Karpas-422 (cell line): ENCODE data around the gene WASF2. TPM values are rescaled to one million over a fixed set of nuclear protein-coding genes. Genes with fewer than 3 reads are reported as not detected.

Source experiments
- DNase-seq: peaks from one replicate; pipeline ENCODE4 v3.0.0-alpha.2; 2015
- H2AFZ ChIP-seq: fragments of 200-600 bp; sonication (generic); 2 replicates; pipeline ENCODE4 v1.6.1; 2014; ENCODE audit warnings: antibody characterized with exemption, low read length, mixed read lengths
- H3K27ac ChIP-seq: fragments of 200-600 bp; sonication (generic); 2 replicates; pipeline ENCODE4 v1.5.1; 2014; ENCODE audit warnings: mild to moderate bottlenecking, low read length, moderate library complexity
- H3K27me3 ChIP-seq: fragments of 200-600 bp; sonication (generic); 2 replicates; pipeline ENCODE4 v1.6.1; 2014; ENCODE audit warnings: low read length, mixed read lengths
- H3K36me3 ChIP-seq: fragments of 200-600 bp; sonication (generic); 2 replicates; pipeline ENCODE4 v1.6.1; 2014; ENCODE audit warnings: low read length, mixed read lengths; ENCODE audit not compliant: insufficient read depth
- H3K4me1 ChIP-seq: fragments of 200-600 bp; sonication (generic); 2 replicates; pipeline ENCODE4 v1.6.1; 2014; ENCODE audit warnings: mild to moderate bottlenecking, low read length, mixed read lengths
- H3K4me2 ChIP-seq: fragments of 200-600 bp; sonication (generic); 2 replicates; pipeline ENCODE4 v1.6.1; 2014; ENCODE audit warnings: low read length, low read depth, mild to moderate bottlenecking; ENCODE audit not compliant: poor library complexity, severe bottlenecking
- H3K4me3 ChIP-seq: fragments of 200-600 bp; sonication (generic); 2 replicates; pipeline ENCODE4 v1.5.1; 2014; ENCODE audit warnings: mild to moderate bottlenecking, antibody characterized with exemption, low read length, mixed read lengths
- H3K79me2 ChIP-seq: fragments of 200-600 bp; sonication (generic); 2 replicates; pipeline ENCODE4 v1.6.1; 2014; ENCODE audit warnings: mild to moderate bottlenecking, low read length, mixed read lengths
- H3K9ac ChIP-seq: fragments of 200-600 bp; sonication (generic); 2 replicates; pipeline ENCODE4 v1.6.0; 2014; ENCODE audit warnings: low read length
- H3K9me2 ChIP-seq: fragments of 200-600 bp; sonication (generic), shearing (Covaris generic); replicated peaks from 2 replicates; pipeline ENCODE4 v1.6.0; 2014; ENCODE audit warnings: mild to moderate bottlenecking, low read length, moderate library complexity; ENCODE audit not compliant: insufficient read depth
- H3K9me3 ChIP-seq: fragments of 300-700, 200-600 bp; sonication (generic); 2 replicates; pipeline ENCODE4 v1.6.1; 2014; ENCODE audit warnings: low read length, mixed read lengths
- H4K20me1 ChIP-seq: fragments of 200-600 bp; sonication (generic); 2 replicates; pipeline ENCODE4 v1.6.1; 2014; ENCODE audit warnings: mild to moderate bottlenecking, antibody characterized with exemption, low read length, low read depth; ENCODE audit not compliant: insufficient read depth
- total RNA-seq: library from RNA; depleted of rRNA; stranded (reverse); fragments of >200 nt; shearing (Covaris generic); gene quantifications from 2 replicates; pipeline ENCODE4 v1.2.3, GENCODE V29; 2014; ENCODE audit warnings: low replicate concordance

Gene WASF2
- total RNA-seq, 1 experiment from 2014 or later: 21.7 TPM

- no peaks in the 10 kb centered on the region for H3K9me3 ChIP-seq
- H2AFZ ChIP-seq: no peak overlapping the region
- H3K9me2 ChIP-seq: no peaks in the 10 kb centered on the region
- H3K4me2 ChIP-seq: peak overlapping the region; percentile 37
- no peaks in the 10 kb centered on the region for H3K36me3 ChIP-seq
- H3K4me3 ChIP-seq: no peak overlapping the region
- H3K9ac ChIP-seq: peak overlapping the region; percentile 5; the same call in 1 of the 2 replicates
- DNase-seq: no peak
- no peaks in the 10 kb centered on the region for H3K27me3 ChIP-seq
- peaks cover 78% of the 10 kb centered on the region for H3K79me2 ChIP-seq
- H3K4me1 ChIP-seq: peaks cover 39% of the 10 kb centered on the region
- no peak overlapping the region; the same call in 1 of the 2 replicates for H3K27ac ChIP-seq
- H4K20me1 ChIP-seq: no peaks in the 10 kb centered on the region
Measured at GRCh38 chr1:27446496-27447020, 43.4 kb downstream of the WASF2 start.

GRCh38 chr1:27445177-27445936 lies 44.6 kb downstream of the WASF2 start:
- no peaks in the 10 kb centered on the region for H3K36me3 ChIP-seq
- no peak for DNase-seq
- no peaks in the 10 kb centered on the region for H3K27me3 ChIP-seq
- no peaks in the 10 kb centered on the region for H4K20me1 ChIP-seq
- no peak overlapping the region for H3K4me3 ChIP-seq
- H2AFZ ChIP-seq: no peak overlapping the region
- H3K4me1 ChIP-seq: peaks cover 30% of the 10 kb centered on the region
- H3K9me2 ChIP-seq: no peaks in the 10 kb centered on the region
- no peaks in the 10 kb centered on the region for H3K9me3 ChIP-seq
- H3K9ac ChIP-seq: peak overlapping the region; percentile 18; the same call in 1 of the 2 replicates
- peak overlapping the region; percentile 38 for H3K27ac ChIP-seq
- peak overlapping the region; percentile 37 for H3K4me2 ChIP-seq
- H3K79me2 ChIP-seq: peaks cover 70% of the 10 kb centered on the region

- H3K9me3 ChIP-seq: no peaks in the 10 kb centered on the region
- H3K9me2 ChIP-seq: no peaks in the 10 kb centered on the region
- H3K4me1 ChIP-seq: peaks cover 30% of the 10 kb centered on the region
- H2AFZ ChIP-seq: no peak overlapping the region
- H3K79me2 ChIP-seq: peaks cover 71% of the 10 kb centered on the region
- no peak overlapping the region for H3K4me3 ChIP-seq
- no peak overlapping the region for H3K9ac ChIP-seq
- DNase-seq: no peak
- no peaks in the 10 kb centered on the region for H3K27me3 ChIP-seq
- H3K4me2 ChIP-seq: no peak overlapping the region
- no peak overlapping the region; the same call in 1 of the 2 replicates for H3K27ac ChIP-seq
- no peaks in the 10 kb centered on the region for H3K36me3 ChIP-seq
- H4K20me1 ChIP-seq: no peaks in the 10 kb centered on the region
Measured at GRCh38 chr1:27444632-27445031, 45.3 kb downstream of the WASF2 start.

- H3K27ac ChIP-seq: peak overlapping the region; percentile 80
- H3K9me3 ChIP-seq: no peaks in the 10 kb centered on the region
Measured at GRCh38 chr1:27439150-27439549, 50.8 kb downstream of the WASF2 start.

GRCh38 chr1:27438621-27439061 lies 51.3 kb downstream of the WASF2 start:
- Histone ChIP-seq H3K4me2 (peak overlapping the region; percentile 59), H3K79me2 (peaks cover 76% of the 10 kb centered on the region), H2AFZ (no peak overlapping the region), H3K4me3 (no peak overlapping the region), H3K9ac (0 out of 2 replicates have a peak overlapping the region, but pooled peaks have one; percentile 11), H3K27me3 (no peaks in the 10 kb centered on the region), H4K20me1 (no peaks in the 10 kb centered on the region; the same call in 1 of the 2 replicates), H3K9me2 (no peaks in the 10 kb centered on the region), H3K36me3 (no peaks in the 10 kb centered on the region), H3K4me1 (peaks cover 58% of the 10 kb centered on the region), H3K27ac (peak overlapping the region; percentile 80), H3K9me3 (no peaks in the 10 kb centered on the region)
- no peak for DNase-seq

More at GRCh38 chr1:27439150-27439549, 50.8 kb downstream of the WASF2 start:
- H3K4me1 ChIP-seq: peaks cover 53% of the 10 kb centered on the region
- no peak overlapping the region for H3K9ac ChIP-seq
- H2AFZ ChIP-seq: no peak overlapping the region
- no peak for DNase-seq
- no peak overlapping the region for H3K4me2 ChIP-seq
- H4K20me1 ChIP-seq: no peaks in the 10 kb centered on the region; the same call in 1 of the 2 replicates
- no peak overlapping the region for H3K4me3 ChIP-seq
- no peaks in the 10 kb centered on the region for H3K27me3 ChIP-seq
- peaks cover 74% of the 10 kb centered on the region for H3K79me2 ChIP-seq
- H3K36me3 ChIP-seq: no peaks in the 10 kb centered on the region
- H3K9me2 ChIP-seq: no peaks in the 10 kb centered on the region

- peak; percentile 59 for DNase-seq
- Histone ChIP-seq H3K4me3 (peak overlapping the region; percentile 37), H3K27me3 (no peaks in the 10 kb centered on the region), H2AFZ (no peak overlapping the region), H3K9ac (peak overlapping the region; percentile 32), H3K79me2 (peaks cover 88% of the 10 kb centered on the region), H3K4me1 (peaks cover 68% of the 10 kb centered on the region), H3K27ac (peak overlapping the region; percentile 80), H3K36me3 (no peaks in the 10 kb centered on the region), H4K20me1 (no peaks in the 10 kb centered on the region; the same call in 1 of the 2 replicates), H3K9me2 (no peaks in the 10 kb centered on the region), H3K4me2 (peak overlapping the region; percentile 59), H3K9me3 (no peaks in the 10 kb centered on the region)
Measured at GRCh38 chr1:27436204-27437159, 53.5 kb downstream of the WASF2 start.

- H3K4me3 ChIP-seq: peak overlapping the region; percentile 37
- no peaks in the 10 kb centered on the region for H3K36me3 ChIP-seq
- H2AFZ ChIP-seq: no peak overlapping the region
- peaks cover 76% of the 10 kb centered on the region for H3K4me1 ChIP-seq
- H4K20me1 ChIP-seq: no peaks in the 10 kb centered on the region; the same call in 1 of the 2 replicates
- H3K79me2 ChIP-seq: peaks cover 95% of the 10 kb centered on the region
- no peaks in the 10 kb centered on the region for H3K27me3 ChIP-seq
- peak; percentile 76 for DNase-seq
- no peaks in the 10 kb centered on the region for H3K9me3 ChIP-seq
- H3K27ac ChIP-seq: peak overlapping the region; percentile 80
- peak overlapping the region; percentile 59 for H3K4me2 ChIP-seq
- no peaks in the 10 kb centered on the region for H3K9me2 ChIP-seq
- H3K9ac ChIP-seq: peak overlapping the region; percentile 32
Measured at GRCh38 chr1:27435566-27436203, 54.3 kb downstream of the WASF2 start.
